RWPE2 (cell line): Measurements from ENCODE around the gene FYB1.

Experiments
- ATAC-seq: fragments of 200-7000 bp; cut with Tn5 transposase; 3 replicates; pipeline ENCODE4 v1.9.1; 2021; ENCODE audit warnings: low read depth
- DNase-seq: peaks from one replicate; pipeline ENCODE4 v3.0.0-alpha.2; 2020; ENCODE audit warnings: low spot score
- H3K27ac ChIP-seq: fragments of 450-650 bp; 2 replicates; pipeline ENCODE4 v1.5.1; 2017; ENCODE audit warnings: mild to moderate bottlenecking; ENCODE audit not compliant: poor library complexity, severe bottlenecking
- H3K27me3 ChIP-seq: fragments of 250-450 bp; sonication (Bioruptor Pico); 2 replicates; pipeline ENCODE4 v1.5.1; 2021; ENCODE audit warnings: mild to moderate bottlenecking, moderate library complexity; ENCODE audit not compliant: insufficient read depth, poor library complexity, severe bottlenecking
- H3K36me3 ChIP-seq: fragments of 250-450 bp; sonication (Bioruptor Pico); 2 replicates; pipeline ENCODE4 v1.5.1; 2020; ENCODE audit warnings: low read depth, mild to moderate bottlenecking, moderate library complexity
- H3K4me1 ChIP-seq: fragments of 250-450 bp; sonication (Bioruptor Pico); 2 replicates; pipeline ENCODE4 v1.5.1; 2021; ENCODE audit warnings: mild to moderate bottlenecking, moderate library complexity; ENCODE audit not compliant: insufficient read depth, poor library complexity, severe bottlenecking
- H3K4me3 ChIP-seq: fragments of 250-450 bp; sonication (Bioruptor Pico); 2 replicates; pipeline ENCODE4 v1.5.1; 2021; ENCODE audit warnings: mild to moderate bottlenecking, moderate library complexity; ENCODE audit not compliant: severe bottlenecking
- H3K9me3 ChIP-seq: fragments of 250-450 bp; sonication (Bioruptor Pico); 2 replicates; pipeline ENCODE4 v1.5.1; 2021; ENCODE audit warnings: mild to moderate bottlenecking, moderate library complexity; ENCODE audit not compliant: severe bottlenecking
- CTCF ChIP-seq: fragments of 450-650 bp; IDR thresholded peaks from one replicate; pipeline ENCODE4 v1.5.1; 2017; ENCODE audit warnings: mild to moderate bottlenecking, moderate library complexity; ENCODE audit not compliant: poor library complexity, severe bottlenecking

FYB1 gene

DNA sequence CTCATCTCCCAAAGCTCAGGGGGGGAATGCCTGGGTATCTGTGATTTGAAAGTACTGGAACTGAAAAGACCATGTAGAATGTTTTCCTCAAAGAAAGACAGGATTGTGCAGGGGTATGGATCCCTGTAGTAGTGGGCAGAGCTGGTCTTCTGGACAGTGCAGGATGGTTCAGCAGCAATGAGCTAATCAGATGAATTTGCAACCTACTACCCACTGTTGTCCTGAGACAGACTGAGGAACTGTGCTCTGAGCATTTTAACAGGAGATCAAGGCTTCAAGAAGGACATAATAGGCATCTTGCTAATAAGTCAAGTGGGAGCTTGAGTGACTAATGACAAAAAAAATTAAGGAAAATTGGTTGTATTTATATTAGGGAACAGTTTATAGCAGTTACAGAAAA lies 61.7 kb downstream of the FYB1 start:
- no peak overlapping the region for H3K4me3 ChIP-seq
- peak overlapping the region; percentile 27 for H3K27ac ChIP-seq
- H3K4me1 ChIP-seq, result peaks cover 8% of the 10 kb centered on the region
- H3K9me3 ChIP-seq, result no peaks in the 10 kb centered on the region
- 0 out of 3 replicates have a peak, but pooled peaks have one; percentile 32 for ATAC-seq
- H3K36me3 ChIP-seq, result no peaks in the 10 kb centered on the region
- H3K27me3 ChIP-seq, result no peaks in the 10 kb centered on the region
- TF ChIP-seq CTCF, result no peak
- DNase-seq, result no peak

GRCh38 chr5:39156082-39156481 lies 63.3 kb downstream of the FYB1 start:
- H3K27me3 ChIP-seq, result no peaks in the 10 kb centered on the region
- peaks cover 8% of the 10 kb centered on the region for H3K4me1 ChIP-seq
- H3K36me3 ChIP-seq, result no peaks in the 10 kb centered on the region
- no peak for ATAC-seq
- H3K4me3 ChIP-seq, result no peak overlapping the region
- TF ChIP-seq CTCF, result no peak
- H3K27ac ChIP-seq, result no peak overlapping the region
- no peak for DNase-seq
- H3K9me3 ChIP-seq, result no peaks in the 10 kb centered on the region

DNA sequence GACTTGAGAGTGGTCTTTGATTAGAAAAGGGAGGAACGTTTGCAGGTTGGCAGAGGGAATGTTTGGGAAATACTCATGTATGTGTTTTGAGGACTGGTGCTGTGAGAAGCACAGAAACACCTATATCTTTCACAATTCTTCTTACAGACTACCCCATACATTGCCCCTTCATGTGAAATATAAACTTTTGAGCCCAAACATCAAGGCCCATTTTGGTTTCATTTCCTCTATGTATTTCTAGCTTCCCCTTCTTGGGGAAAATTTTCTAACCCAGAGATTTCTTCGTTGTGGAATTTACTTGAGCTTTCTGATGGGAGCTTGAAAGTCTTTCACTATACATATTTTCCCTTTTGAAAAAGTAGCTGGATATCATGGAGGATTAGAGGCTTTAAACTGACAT lies 67.6 kb downstream of the FYB1 start:
- DNase-seq, result no peak
- ATAC-seq, result no peak

GRCh38 chr5:39149966-39150365 lies 69.4 kb downstream of the FYB1 start:
- H3K4me1 ChIP-seq, result peaks cover 6% of the 10 kb centered on the region
- no peak overlapping the region for H3K4me3 ChIP-seq
- no peak for DNase-seq
- no peaks in the 10 kb centered on the region for H3K9me3 ChIP-seq
- no peaks in the 10 kb centered on the region for H3K36me3 ChIP-seq
- no peaks in the 10 kb centered on the region for H3K27me3 ChIP-seq
- no peak overlapping the region for H3K27ac ChIP-seq
- no peak for TF ChIP-seq CTCF
- ATAC-seq, result no peak

More for the DNA sequence above, 67.6 kb downstream of the FYB1 start:
- peaks cover 6% of the 10 kb centered on the region for H3K4me1 ChIP-seq
- H3K27ac ChIP-seq, result no peak overlapping the region
- H3K9me3 ChIP-seq, result no peaks in the 10 kb centered on the region
- no peaks in the 10 kb centered on the region for H3K36me3 ChIP-seq
- TF ChIP-seq CTCF, result no peak
- H3K4me3 ChIP-seq, result no peak overlapping the region
- no peaks in the 10 kb centered on the region for H3K27me3 ChIP-seq

GRCh38 chr5:39148983-39149534 lies 70.3 kb downstream of the FYB1 start:
- DNase-seq (no peak), ATAC-seq (peak; percentile 65; the same call in 2 of the 3 replicates)
- H3K27ac ChIP-seq, result no peak overlapping the region
- peaks cover 6% of the 10 kb centered on the region for H3K4me1 ChIP-seq
- no peaks in the 10 kb centered on the region for H3K27me3 ChIP-seq
- H3K9me3 ChIP-seq, result no peaks in the 10 kb centered on the region
- H3K4me3 ChIP-seq, result no peak overlapping the region
- TF ChIP-seq CTCF, result peak; percentile 83
- H3K36me3 ChIP-seq, result no peaks in the 10 kb centered on the region
